ENCODE results near the gene TUBB2B.

GRCh38 chr6:3176562-3177355 is 50.7 kb downstream of the TUBB2B start:
- TF ChIP-seq POLR2AphosphoS5 (IDR thresholded peaks at IDR 0.05; ENCODE audit: low read depth, low read length), result no peak
- TF ChIP-seq POLR2A (IDR thresholded peaks at IDR 0.05; ENCODE audit: low read depth, low read length), result no peak

Data from GM12892 (cell line).